Measurements from ENCODE around the gene FOSL1. TPM values are rescaled to one million over a fixed set of nuclear protein-coding genes. Genes with fewer than 3 reads are reported as not detected.

Gene FOSL1
- total RNA-seq, 2 donors from 2014 or later: 1.8 TPM; not detected in 1

- TF ChIP-seq, protein P1, sequence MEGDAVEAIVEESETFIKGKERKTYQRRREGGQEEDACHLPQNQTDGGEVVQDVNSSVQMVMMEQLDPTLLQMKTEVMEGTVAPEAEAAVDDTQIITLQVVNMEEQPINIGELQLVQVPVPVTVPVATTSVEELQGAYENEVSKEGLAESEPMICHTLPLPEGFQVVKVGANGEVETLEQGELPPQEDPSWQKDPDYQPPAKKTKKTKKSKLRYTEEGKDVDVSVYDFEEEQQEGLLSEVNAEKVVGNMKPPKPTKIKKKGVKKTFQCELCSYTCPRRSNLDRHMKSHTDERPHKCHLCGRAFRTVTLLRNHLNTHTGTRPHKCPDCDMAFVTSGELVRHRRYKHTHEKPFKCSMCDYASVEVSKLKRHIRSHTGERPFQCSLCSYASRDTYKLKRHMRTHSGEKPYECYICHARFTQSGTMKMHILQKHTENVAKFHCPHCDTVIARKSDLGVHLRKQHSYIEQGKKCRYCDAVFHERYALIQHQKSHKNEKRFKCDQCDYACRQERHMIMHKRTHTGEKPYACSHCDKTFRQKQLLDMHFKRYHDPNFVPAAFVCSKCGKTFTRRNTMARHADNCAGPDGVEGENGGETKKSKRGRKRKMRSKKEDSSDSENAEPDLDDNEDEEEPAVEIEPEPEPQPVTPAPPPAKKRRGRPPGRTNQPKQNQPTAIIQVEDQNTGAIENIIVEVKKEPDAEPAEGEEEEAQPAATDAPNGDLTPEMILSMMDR (conservative IDR thresholded peaks at IDR 0.05): peak; percentile 39
Observed at GRCh38 chr11:65932558-65932919, 32.4 kb upstream of the FOSL1 start.

GRCh38 chr11:65931773-65932557 is 31.8 kb upstream of the FOSL1 start:
- H3K4me3 ChIP-seq (ENCODE audit: low read length): no peak overlapping the region
- no peak overlapping the region for H3K27ac Mint-ChIP-seq
- H3K4me1 Mint-ChIP-seq: peaks cover 7% of the 10 kb centered on the region
- H3K9ac ChIP-seq (ENCODE audit: extremely low read depth, low read length, poor library complexity, severe bottlenecking): no peak overlapping the region
- no peaks in the 10 kb centered on the region for H3K36me3 Mint-ChIP-seq (ENCODE audit: low read depth)
- no peak overlapping the region for H3K4me3 Mint-ChIP-seq
- no peaks in the 10 kb centered on the region for H3K9me3 Mint-ChIP-seq
- no peaks in the 10 kb centered on the region for H3K27me3 ChIP-seq (ENCODE audit: control insufficient read depth, insufficient read depth, low read length, poor library complexity, severe bottlenecking)
- TF ChIP-seq, protein P1 (conservative IDR thresholded peaks at IDR 0.05): no peak
- 85 to 94% methylated on average over 8 to 13 of the region's 13 CpGs for WGBS, 2 experiments (ENCODE audit: insufficient coverage in 1 of 2, insufficient read length in 1 of 2)
- no peaks in the 10 kb centered on the region for H3K27me3 Mint-ChIP-seq (ENCODE audit: insufficient read depth)
- no peaks in the 10 kb centered on the region for H3K36me3 ChIP-seq (ENCODE audit: control insufficient read depth, insufficient read depth, low read length)
- no peaks in the 10 kb centered on the region for H3K9me3 ChIP-seq (ENCODE audit: control insufficient read depth, low read length)
- no peak for DNase-seq
- H3K4me1 ChIP-seq (ENCODE audit: control insufficient read depth, insufficient read depth, low read length): no peaks in the 10 kb centered on the region
- no peak overlapping the region for H3K27ac ChIP-seq (ENCODE audit: low read depth, low read length)

More at GRCh38 chr11:65932558-65932919, 32.4 kb upstream of the FOSL1 start:
- no peaks in the 10 kb centered on the region for H3K27me3 Mint-ChIP-seq (ENCODE audit: insufficient read depth)
- H3K36me3 ChIP-seq (ENCODE audit: control insufficient read depth, insufficient read depth, low read length): no peaks in the 10 kb centered on the region
- H3K9me3 ChIP-seq (ENCODE audit: control insufficient read depth, low read length): no peaks in the 10 kb centered on the region
- H3K4me3 Mint-ChIP-seq: no peak overlapping the region
- no peaks in the 10 kb centered on the region for H3K9me3 Mint-ChIP-seq
- no peak overlapping the region for H3K4me3 ChIP-seq (ENCODE audit: low read length)
- peaks cover 6% of the 10 kb centered on the region for H3K4me1 Mint-ChIP-seq
- H3K36me3 Mint-ChIP-seq (ENCODE audit: low read depth): no peaks in the 10 kb centered on the region
- no peaks in the 10 kb centered on the region for H3K27me3 ChIP-seq (ENCODE audit: control insufficient read depth, insufficient read depth, low read length, poor library complexity, severe bottlenecking)
- 59 to 69% methylated on average over 9 of the region's 9 CpGs for WGBS, 2 experiments (ENCODE audit: insufficient coverage in 1 of 2, insufficient read length in 1 of 2)
- H3K4me1 ChIP-seq (ENCODE audit: control insufficient read depth, insufficient read depth, low read length): no peaks in the 10 kb centered on the region
- H3K27ac Mint-ChIP-seq: no peak overlapping the region
- H3K9ac ChIP-seq (ENCODE audit: extremely low read depth, low read length, poor library complexity, severe bottlenecking): no peak overlapping the region
- no peak overlapping the region for H3K27ac ChIP-seq (ENCODE audit: low read depth, low read length)
- DNase-seq: peak; percentile 72

GRCh38 chr11:65928667-65929066 is 28.5 kb upstream of the FOSL1 start:
- Histone ChIP-seq H3K36me3 (ENCODE audit: control insufficient read depth, insufficient read depth, low read length) (no peaks in the 10 kb centered on the region), H3K9me3 (ENCODE audit: control insufficient read depth, low read length) (no peaks in the 10 kb centered on the region), H3K4me1 (ENCODE audit: control insufficient read depth, insufficient read depth, low read length) (no peaks in the 10 kb centered on the region), H3K9ac (ENCODE audit: extremely low read depth, low read length, poor library complexity, severe bottlenecking) (no peak overlapping the region), H3K4me3 (ENCODE audit: low read length) (no peak overlapping the region), H3K27ac (ENCODE audit: low read depth, low read length) (no peak overlapping the region), H3K27me3 (ENCODE audit: control insufficient read depth, insufficient read depth, low read length, poor library complexity, severe bottlenecking) (no peaks in the 10 kb centered on the region)
- peaks cover 7% of the 10 kb centered on the region for H3K4me1 Mint-ChIP-seq
- no peak overlapping the region for H3K27ac Mint-ChIP-seq
- H3K36me3 Mint-ChIP-seq (ENCODE audit: low read depth): no peaks in the 10 kb centered on the region
- no peak overlapping the region for H3K4me3 Mint-ChIP-seq
- H3K9me3 Mint-ChIP-seq: no peaks in the 10 kb centered on the region
- 88 to 91% methylated on average over 6 of the region's 6 CpGs for WGBS, 2 experiments (ENCODE audit: insufficient coverage in 1 of 2, insufficient read length in 1 of 2)
- TF ChIP-seq, protein P1 (conservative IDR thresholded peaks at IDR 0.05): no peak
- H3K27me3 Mint-ChIP-seq (ENCODE audit: insufficient read depth): no peaks in the 10 kb centered on the region
- DNase-seq: no peak

All from endodermal cell (in vitro differentiated cells).